HEK293 (cell line): ENCODE data around the gene SPRTN.
A peak's percentile ranks its signal among the peaks of the same experiment; 100 is the strongest.

Experiments used
- CTCF ChIA-PET: fragments of 350-600 bp; formaldehyde crosslinking; extraction: SDS; loops from one replicate; lab custom pipeline; 2021; ENCODE audit warnings: antibody characterized with exemption; lab: Yijun Ruan, JAX
- POLR2A ChIA-PET: fragments of 300-600 bp; formaldehyde crosslinking; extraction: SDS; loops from one replicate; lab custom pipeline; 2020; ENCODE audit warnings: antibody characterized with exemption, inconsistent platforms; lab: Yijun Ruan, JAX
- H3K27ac ChIP-seq: fragments of 200-500 bp; sonication (Bioruptor generic); 2 replicates; pipeline ENCODE4 v1.5.1; 2014; ENCODE audit warnings: low read depth, low read length, control low read depth, inconsistent platforms; ENCODE audit errors: extremely low read depth
- H3K36me3 ChIP-seq, 2 experiments: fragments of 200-500 bp in 1 of 2; sonication (Bioruptor generic) in 1 of 2; 1 replicate in 1 of 2; 2 replicates in 1 of 2; pipeline ENCODE4 v1.5.1; 2014 to 2017; ENCODE audit warnings: inconsistent platforms in 2 of 2, low read length in 2 of 2; ENCODE audit not compliant: control insufficient read depth in 2 of 2, insufficient read depth in 1 of 2
- H3K4me1 ChIP-seq: fragments of 200-500 bp; sonication (Bioruptor generic); 2 replicates; pipeline ENCODE4 v1.5.1; 2014; ENCODE audit warnings: mild to moderate bottlenecking, low read length, inconsistent platforms; ENCODE audit not compliant: control insufficient read depth, insufficient read depth
- H3K4me3 ChIP-seq: 2 replicates; pipeline ENCODE4 v1.5.1; 2011; ENCODE audit warnings: low read depth, mild to moderate bottlenecking, control low read depth, low read length, moderate library complexity
- H3K9me3 ChIP-seq: fragments of 200-500 bp; sonication (Bioruptor generic); 2 replicates; pipeline ENCODE4 v1.5.1; 2014; ENCODE audit warnings: low read depth, low read length, inconsistent platforms; ENCODE audit not compliant: control insufficient read depth, insufficient read depth
- GLIS1 ChIP-seq: fragments of 450-650 bp; formaldehyde crosslinking; IDR thresholded peaks from 2 replicates; pipeline ENCODE4 v1.5.1; 2016; ENCODE audit warnings: missing biosample characterization, missing genetic modification characterization
- GLIS2 ChIP-seq: fragments of 450-650 bp; formaldehyde crosslinking; IDR thresholded peaks from 2 replicates; pipeline ENCODE4 v1.5.1; 2016; ENCODE audit warnings: missing biosample characterization, missing genetic modification characterization
- KLF10 ChIP-seq: fragments of 450-650 bp; IDR thresholded peaks from 2 replicates; pipeline ENCODE4 v1.5.1; 2018; ENCODE audit warnings: missing biosample characterization, mild to moderate bottlenecking, missing genetic modification characterization
- KLF8 ChIP-seq: fragments of 450-650 bp; formaldehyde crosslinking; IDR thresholded peaks from 2 replicates; pipeline ENCODE4 v1.5.1; 2016; ENCODE audit warnings: missing biosample characterization, missing genetic modification characterization
- PRDM10 ChIP-seq: fragments of 450-650 bp; formaldehyde crosslinking; IDR thresholded peaks from 2 replicates; pipeline ENCODE4 v1.5.1; 2016; ENCODE audit warnings: missing biosample characterization, missing genetic modification characterization
- PRDM4 ChIP-seq: fragments of 450-650 bp; formaldehyde crosslinking; IDR thresholded peaks from 2 replicates; pipeline ENCODE4 v1.5.1; 2017; ENCODE audit warnings: missing biosample characterization, missing genetic modification characterization
- SCRT2 ChIP-seq: fragments of 450-650 bp; formaldehyde crosslinking; IDR thresholded peaks from 2 replicates; pipeline ENCODE4 v1.5.1; 2016; ENCODE audit warnings: missing biosample characterization, missing genetic modification characterization
- TRIM28 ChIP-seq: IDR thresholded peaks from 2 replicates; pipeline ENCODE4 v1.6.1; 2011; ENCODE audit warnings: low read length, control low read depth, borderline replicate concordance
- ZBTB48 ChIP-seq: fragments of 450-650 bp; formaldehyde crosslinking; IDR thresholded peaks from 2 replicates; pipeline ENCODE4 v1.5.1; 2016; ENCODE audit warnings: missing biosample characterization, missing genetic modification characterization
- ZFP69B ChIP-seq: fragments of 450-650 bp; formaldehyde crosslinking; IDR thresholded peaks from 2 replicates; pipeline ENCODE4 v1.5.1; 2016; ENCODE audit warnings: missing biosample characterization, missing genetic modification characterization
- ZNF132 ChIP-seq: fragments of 450-650 bp; formaldehyde crosslinking; IDR thresholded peaks from 2 replicates; pipeline ENCODE4 v1.5.1; 2017; ENCODE audit warnings: missing biosample characterization, missing genetic modification characterization, borderline replicate concordance
- ZNF280D ChIP-seq: fragments of 450-650 bp; formaldehyde crosslinking; IDR thresholded peaks from 2 replicates; pipeline ENCODE4 v1.5.1; 2016; ENCODE audit warnings: missing biosample characterization, missing genetic modification characterization
- ZNF362 ChIP-seq: fragments of 450-650 bp; formaldehyde crosslinking; IDR thresholded peaks from 2 replicates; pipeline ENCODE4 v1.5.1; 2016; ENCODE audit warnings: missing biosample characterization, missing genetic modification characterization
- ZNF580 ChIP-seq: fragments of 450-650 bp; formaldehyde crosslinking; IDR thresholded peaks from 2 replicates; pipeline ENCODE4 v1.5.1; 2016; ENCODE audit warnings: missing biosample characterization, missing genetic modification characterization
- ZNF639 ChIP-seq: fragments of 450-650 bp; formaldehyde crosslinking; IDR thresholded peaks from 2 replicates; pipeline ENCODE4 v1.5.1; 2016; ENCODE audit warnings: missing biosample characterization, missing genetic modification characterization
- ZNF654 ChIP-seq: fragments of 450-650 bp; formaldehyde crosslinking; IDR thresholded peaks from 2 replicates; pipeline ENCODE4 v1.5.1; 2016; ENCODE audit warnings: low read depth, missing biosample characterization, missing genetic modification characterization
- ZNF660 ChIP-seq: fragments of 450-650 bp; IDR thresholded peaks from 2 replicates; pipeline ENCODE4 v1.5.1; 2018; ENCODE audit warnings: missing biosample characterization, mild to moderate bottlenecking, missing genetic modification characterization
- ZNF677 ChIP-seq: fragments of 450-650 bp; IDR thresholded peaks from 2 replicates; pipeline ENCODE4 v1.5.0; 2018; ENCODE audit warnings: missing biosample characterization, mild to moderate bottlenecking, missing genetic modification characterization, moderate library complexity
- ZNF692 ChIP-seq: fragments of 450-650 bp; formaldehyde crosslinking; IDR thresholded peaks from 2 replicates; pipeline ENCODE4 v1.5.1; 2016; ENCODE audit warnings: missing biosample characterization, missing genetic modification characterization
- ZNF776 ChIP-seq: fragments of 450-650 bp; formaldehyde crosslinking; IDR thresholded peaks from 2 replicates; pipeline ENCODE4 v1.5.0; 2017; ENCODE audit warnings: missing biosample characterization, missing genetic modification characterization, borderline replicate concordance
- ZNF843 ChIP-seq: fragments of 450-650 bp; formaldehyde crosslinking; IDR thresholded peaks from 2 replicates; pipeline ENCODE4 v1.5.1; 2016; ENCODE audit warnings: missing biosample characterization, missing genetic modification characterization
- TF ChIP-seq, protein P1 (sequence below): fragments of 450-650 bp; formaldehyde crosslinking; IDR thresholded peaks from 2 replicates; pipeline ENCODE4 v1.5.1; 2017; ENCODE audit warnings: missing biosample characterization, missing genetic modification characterization

SPRTN gene

DNA sequence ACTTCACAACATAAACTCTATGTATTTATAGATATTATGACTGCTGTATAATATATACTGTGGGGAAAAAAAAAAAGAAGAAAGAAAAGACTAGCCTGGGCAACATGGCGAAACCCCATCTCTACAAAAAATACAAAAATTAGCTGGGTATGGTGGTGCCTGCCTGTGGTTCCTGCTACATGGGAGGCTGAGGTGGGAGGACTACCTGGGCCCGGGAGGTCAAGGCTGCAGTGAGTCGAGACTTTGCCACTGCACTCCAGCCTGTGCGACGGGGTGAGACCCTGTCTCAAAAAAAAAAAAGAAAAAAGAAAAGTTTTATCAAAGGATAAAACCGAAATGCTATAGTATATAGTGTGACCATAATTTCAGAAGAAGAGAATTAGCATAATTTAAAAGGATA lies 3.1 kb upstream of the SPRTN start:
- Histone ChIP-seq H3K9me3 (no peaks in the 10 kb centered on the region), H3K36me3 (peaks cover 4 to 8% of the 10 kb centered on the region in 2 experiments; a peak in 2 of 3 replicates), H3K4me1 (peaks cover 12% of the 10 kb centered on the region), H3K4me3 (peak overlapping the region; percentile 68), H3K27ac (no peak overlapping the region)
- POLR2A ChIA-PET: no interaction called here
- TF ChIP-seq KLF10 (tag by site-specific recombination) (no peak), ZNF362 (tag by site-specific recombination) (peak; percentile 76; the same call in 1 of the 2 replicates), GLIS1 (tag by site-specific recombination) (peak; percentile 21), ZNF843 (no peak), ZNF132 (tag by site-specific recombination) (no peak), PRDM4 (tag by site-specific recombination) (no peak), ZNF654 (tag by site-specific recombination) (no peak), KLF8 (tag by site-specific recombination) (no peak), PRDM10 (no peak), ZNF677 (tag by site-specific recombination) (no peak), ZNF660 (no peak), ZNF580 (tag by site-specific recombination) (peak; percentile 43; the same call in 1 of the 2 replicates), TRIM28 (no peak), ZNF692 (tag by site-specific recombination) (0 out of 2 replicates have a peak, but pooled peaks have one; percentile 32), SCRT2 (tag by site-specific recombination) (no peak), ZBTB48 (tag by site-specific recombination) (no peak), GLIS2 (tag by site-specific recombination) (peak; percentile 46; the same call in 1 of the 2 replicates), ZNF776 (tag by site-specific recombination) (no peak), ZFP69B (tag by site-specific recombination) (peak; percentile 15; the same call in 1 of the 2 replicates), ZNF280D (peak; percentile 44; the same call in 1 of the 2 replicates), ZNF639 (tag by site-specific recombination) (no peak)
- TF ChIP-seq, protein P1, sequence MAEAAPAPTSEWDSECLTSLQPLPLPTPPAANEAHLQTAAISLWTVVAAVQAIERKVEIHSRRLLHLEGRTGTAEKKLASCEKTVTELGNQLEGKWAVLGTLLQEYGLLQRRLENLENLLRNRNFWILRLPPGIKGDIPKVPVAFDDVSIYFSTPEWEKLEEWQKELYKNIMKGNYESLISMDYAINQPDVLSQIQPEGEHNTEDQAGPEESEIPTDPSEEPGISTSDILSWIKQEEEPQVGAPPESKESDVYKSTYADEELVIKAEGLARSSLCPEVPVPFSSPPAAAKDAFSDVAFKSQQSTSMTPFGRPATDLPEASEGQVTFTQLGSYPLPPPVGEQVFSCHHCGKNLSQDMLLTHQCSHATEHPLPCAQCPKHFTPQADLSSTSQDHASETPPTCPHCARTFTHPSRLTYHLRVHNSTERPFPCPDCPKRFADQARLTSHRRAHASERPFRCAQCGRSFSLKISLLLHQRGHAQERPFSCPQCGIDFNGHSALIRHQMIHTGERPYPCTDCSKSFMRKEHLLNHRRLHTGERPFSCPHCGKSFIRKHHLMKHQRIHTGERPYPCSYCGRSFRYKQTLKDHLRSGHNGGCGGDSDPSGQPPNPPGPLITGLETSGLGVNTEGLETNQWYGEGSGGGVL: no peak
- TF ChIP-seq, all 188 proteins: peak for 7
- CTCF ChIA-PET: interaction anchor here (0.9 to 2.1 kb wide), 4 partner anchors 10 to 257 kb away, joined by 4 to 14 read pairs (median 6); no protein-coding TSS in a partner anchor
